ENCODE measurements around the gene C11orf98.
A peak's percentile ranks its signal among the peaks of the same experiment; 100 is the strongest.
"Not testable (repeated sequence)": the region's sequence is repeated elsewhere in the genome, so short reads cannot be mapped to it uniquely, and the experiment has no call there.

C11orf98 gene

DNA sequence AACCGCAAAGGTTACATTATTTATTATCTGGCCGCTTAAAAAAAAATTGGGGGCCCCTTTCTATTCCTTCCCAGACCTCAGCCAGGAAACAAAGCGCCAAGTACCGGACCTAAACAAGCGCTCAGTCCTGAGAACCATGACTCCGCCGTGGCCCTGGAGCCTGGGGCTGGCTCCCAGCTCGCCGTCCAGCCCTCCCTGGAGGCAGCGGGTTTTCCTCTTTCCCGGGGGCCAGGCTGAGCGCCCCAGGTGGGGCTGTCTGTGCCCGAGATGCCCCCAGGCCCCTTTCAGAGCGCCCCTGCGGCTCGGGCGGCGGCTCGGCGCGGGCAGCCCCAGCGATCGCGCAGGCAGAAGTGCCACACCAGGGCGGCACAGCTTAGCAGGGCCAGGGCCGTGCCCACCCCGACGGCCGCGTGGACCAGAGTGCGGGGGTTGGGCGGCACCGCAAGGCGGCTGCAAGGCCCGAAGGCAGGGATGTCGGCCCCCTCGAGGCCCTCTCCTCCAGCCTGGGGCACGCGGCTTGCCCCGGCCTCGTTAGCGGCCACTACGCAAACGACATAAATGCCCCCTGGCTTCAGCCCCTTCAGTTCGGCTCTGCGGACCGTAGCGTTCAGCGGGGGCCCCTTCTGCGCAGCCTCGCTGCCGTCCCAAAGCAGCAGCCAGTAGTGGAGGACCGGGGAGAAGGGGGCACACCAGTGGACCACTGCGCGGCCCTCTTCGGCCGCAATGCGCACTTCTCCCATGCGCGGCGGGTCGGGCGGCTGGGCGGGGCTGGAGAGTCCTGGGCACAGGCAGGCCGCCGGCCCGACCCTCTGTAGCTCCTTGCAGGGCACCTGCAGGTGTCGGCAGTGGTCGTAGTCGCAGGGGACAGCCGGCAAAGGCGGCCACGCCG lies 22.7 kb upstream of the C11orf98 start:
- DNase-seq: no peak

DNA sequence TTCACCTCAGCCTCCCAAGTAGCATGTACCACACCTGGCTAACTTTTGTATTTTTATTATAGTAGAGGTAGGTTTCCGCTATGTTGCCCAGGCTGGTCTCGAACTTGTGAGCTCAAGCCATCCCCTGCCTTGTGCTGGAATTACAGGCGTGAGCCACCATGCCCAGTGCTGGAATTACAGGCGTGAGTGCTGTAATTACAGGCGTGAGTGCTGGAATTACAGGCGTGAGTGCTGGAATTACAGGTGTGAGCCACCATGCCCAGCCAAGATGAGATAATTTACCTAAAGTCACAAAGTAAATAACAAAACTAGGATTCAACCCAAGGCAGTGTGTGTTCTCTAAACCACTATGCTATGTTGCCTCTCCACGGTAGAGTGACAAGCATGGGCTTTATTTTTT lies 17.5 kb upstream of the C11orf98 start:
- DNase-seq: no peak

DNA sequence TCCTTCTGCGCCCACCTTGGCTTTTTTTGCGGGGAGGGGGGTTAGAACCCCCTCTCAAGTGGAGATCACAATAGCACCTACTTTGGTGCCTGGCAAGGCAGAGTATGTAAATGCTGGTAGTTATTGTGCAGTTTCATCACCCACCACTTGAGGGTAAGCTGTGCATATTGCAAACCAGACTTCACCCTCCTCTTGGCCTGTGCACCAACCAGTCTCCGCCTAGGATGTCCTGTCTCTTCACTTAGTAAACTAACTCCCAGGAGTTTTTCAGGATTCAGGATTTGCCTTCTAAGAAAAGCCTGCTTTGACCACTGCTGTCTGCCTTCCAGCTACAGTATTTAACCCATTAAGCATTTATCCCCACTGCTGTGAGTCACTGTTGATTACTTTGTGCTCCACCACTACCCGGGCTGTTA lies 15.8 kb upstream of the C11orf98 start:
- DNase-seq: peak in 4 of 56 donors; percentile 7 to 12 (median 8)

DNA sequence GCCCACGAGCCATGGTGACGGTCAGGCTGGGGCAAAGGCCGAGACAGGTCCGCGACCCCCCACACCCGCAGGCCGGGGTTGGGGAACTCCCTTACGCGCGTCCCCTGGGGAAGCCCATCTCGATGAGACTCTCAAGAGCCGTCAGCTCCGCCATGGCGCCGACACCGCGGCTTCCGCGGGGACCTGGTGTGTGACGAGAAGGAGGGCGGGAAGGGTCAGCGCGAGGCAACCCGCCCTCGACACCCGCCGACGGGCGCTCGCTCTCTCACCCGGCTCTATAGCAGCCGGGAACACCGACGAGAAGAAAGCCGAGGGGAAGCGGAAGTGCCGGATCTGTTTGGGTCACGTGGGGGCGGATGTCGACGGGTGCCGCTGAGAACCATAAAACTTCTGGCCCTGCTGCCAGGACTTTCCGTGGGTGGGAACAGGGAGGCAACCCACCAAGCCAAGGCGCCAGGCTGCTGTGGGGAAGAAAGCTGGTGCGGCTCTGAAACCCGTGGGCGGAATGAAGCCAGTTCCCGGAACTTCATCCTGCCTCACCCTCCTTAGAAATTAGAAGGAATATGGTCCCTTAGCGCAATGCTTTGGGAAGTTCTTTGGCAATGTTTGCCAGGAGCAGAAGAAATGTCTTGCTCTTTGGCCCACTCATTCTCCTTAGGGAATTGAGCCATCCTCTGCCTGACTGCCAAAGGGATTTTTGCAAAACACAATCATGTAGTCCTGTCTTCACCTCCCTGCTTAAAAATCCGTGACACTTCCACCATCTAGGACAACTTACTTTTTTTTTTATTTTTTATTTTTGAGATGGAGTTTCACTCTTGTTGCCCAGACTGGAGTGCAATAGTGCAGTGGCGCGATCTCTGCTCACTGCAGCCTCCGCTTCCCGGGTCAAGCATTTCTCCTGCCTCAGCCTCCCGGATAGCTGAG lies 14.0 kb upstream of the C11orf98 start, which contains the start of gene UBXN1:
Gene UBXN1, minus strand, starts transcription at position 304 of the 927 bp plus-strand sequence. Its CDS starts 150 bp downstream, at position 154.
- peak; percentile 22 to 91 (median 80) for DNase-seq

DNA sequence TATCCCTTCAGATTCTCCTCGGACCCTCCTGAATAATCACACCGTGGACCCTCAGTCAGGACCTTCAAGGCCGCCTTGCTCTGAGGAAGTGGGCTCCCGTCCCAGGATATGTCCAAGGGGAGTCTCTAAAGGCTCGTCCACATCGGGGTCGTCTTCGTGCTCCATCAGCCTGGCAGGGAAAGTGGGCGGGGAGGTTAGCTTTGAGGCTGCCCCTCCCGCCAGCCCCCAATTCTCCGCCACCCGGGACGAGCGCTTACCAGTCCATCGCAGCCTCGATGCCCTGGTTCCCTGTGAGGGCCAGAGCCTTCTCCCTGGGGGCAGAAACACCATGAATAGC lies 13.4 kb upstream of the C11orf98 start:
- DNase-seq: no peak

DNA sequence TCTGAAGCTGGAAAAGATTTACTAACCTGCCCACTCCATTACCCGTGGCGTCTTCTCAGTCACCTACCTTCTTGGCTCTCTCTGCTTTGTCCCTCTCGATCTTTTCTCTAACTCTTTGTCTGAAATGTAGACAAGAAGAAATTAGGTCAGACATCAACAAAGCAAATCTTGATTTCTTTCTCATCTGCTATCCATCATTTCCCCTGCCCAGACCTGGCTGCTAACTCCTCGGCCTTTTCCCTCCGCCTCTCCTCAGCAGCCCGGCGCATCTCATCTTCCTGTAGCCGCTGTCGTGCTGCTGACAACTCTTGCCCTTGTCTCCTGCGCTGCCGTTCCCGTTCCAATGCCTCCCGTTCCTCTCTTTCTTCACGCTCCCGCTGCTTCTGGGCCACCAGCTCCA lies 12.7 kb upstream of the C11orf98 start:
- DNase-seq: no peak

DNA sequence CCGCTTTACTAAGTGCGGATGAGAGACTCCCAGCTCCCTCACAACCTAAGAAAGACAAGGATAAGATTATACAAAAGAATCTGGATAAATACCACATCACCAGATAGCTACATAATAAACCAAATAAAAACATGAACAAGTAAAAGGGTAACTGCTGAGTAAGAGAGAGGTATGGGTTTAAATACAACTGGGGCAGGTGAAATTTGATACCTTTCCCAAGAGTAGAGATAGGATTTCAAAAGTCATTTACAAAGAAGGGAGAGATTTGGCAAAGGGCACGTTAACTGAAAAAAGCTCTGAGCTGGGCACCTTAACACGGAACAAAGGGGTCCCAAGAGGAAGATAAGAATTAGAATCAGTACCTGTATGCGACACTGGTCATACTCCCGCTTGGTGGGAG lies 12.1 kb upstream of the C11orf98 start:
- no peak for DNase-seq

DNA sequence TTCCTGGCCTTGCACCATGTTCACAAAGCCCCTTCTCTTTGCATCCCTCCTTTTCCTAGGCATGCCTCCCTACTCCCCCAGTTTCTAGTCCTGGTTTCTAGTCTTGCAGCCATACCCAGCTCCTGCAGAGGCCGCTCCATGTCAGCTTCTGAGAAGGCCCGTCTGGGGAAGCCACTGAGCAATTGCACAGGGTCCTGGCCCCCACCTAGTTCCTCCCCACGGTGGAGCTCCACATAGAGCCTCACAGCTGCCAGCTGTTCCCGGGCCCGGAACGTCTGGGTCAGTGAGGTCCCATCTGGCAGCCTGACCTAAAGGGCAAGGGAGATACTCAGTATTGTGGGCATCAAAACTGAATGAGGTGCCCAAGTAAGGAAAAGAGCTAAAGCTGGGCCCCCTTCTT lies 11.7 kb upstream of the C11orf98 start:
- no peak for DNase-seq

DNA sequence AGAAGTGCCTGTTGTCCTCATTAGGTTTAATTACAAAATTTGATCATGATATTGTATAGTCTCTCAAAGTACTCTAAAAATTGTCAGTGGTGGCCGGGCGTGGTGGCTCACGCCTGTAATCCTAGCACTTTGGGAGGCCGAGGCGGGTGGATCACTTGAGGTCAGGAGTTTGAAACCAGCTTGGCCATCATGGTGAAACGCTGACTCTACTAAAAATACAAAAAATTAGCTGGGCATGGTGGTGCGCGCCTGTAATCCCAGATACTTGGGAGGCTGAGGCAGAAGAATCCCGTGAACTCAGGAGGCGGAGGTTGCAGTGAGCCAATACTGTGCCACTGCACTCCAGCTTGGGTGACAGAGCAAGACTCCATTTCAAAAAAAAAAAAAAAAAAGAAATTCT lies 10.4 kb upstream of the C11orf98 start:
- DNase-seq: not testable (repeated sequence)

DNA sequence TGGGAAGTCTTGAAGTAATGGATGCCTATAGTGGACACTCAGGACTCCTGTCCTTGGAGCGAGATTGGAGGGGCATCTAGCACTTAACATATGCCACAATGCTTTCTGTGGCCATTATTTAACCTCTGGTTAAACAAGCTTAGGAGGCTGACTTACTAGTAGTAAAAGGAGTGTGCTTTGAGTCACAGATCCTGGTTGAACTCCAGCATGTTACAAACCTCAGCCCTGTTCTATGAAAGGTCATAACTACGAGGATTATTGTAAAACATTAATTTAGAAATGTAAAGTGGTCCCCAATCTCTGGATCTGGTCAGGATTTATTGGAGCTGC lies 8.2 kb upstream of the C11orf98 start:
- DNase-seq: no peak

DNA sequence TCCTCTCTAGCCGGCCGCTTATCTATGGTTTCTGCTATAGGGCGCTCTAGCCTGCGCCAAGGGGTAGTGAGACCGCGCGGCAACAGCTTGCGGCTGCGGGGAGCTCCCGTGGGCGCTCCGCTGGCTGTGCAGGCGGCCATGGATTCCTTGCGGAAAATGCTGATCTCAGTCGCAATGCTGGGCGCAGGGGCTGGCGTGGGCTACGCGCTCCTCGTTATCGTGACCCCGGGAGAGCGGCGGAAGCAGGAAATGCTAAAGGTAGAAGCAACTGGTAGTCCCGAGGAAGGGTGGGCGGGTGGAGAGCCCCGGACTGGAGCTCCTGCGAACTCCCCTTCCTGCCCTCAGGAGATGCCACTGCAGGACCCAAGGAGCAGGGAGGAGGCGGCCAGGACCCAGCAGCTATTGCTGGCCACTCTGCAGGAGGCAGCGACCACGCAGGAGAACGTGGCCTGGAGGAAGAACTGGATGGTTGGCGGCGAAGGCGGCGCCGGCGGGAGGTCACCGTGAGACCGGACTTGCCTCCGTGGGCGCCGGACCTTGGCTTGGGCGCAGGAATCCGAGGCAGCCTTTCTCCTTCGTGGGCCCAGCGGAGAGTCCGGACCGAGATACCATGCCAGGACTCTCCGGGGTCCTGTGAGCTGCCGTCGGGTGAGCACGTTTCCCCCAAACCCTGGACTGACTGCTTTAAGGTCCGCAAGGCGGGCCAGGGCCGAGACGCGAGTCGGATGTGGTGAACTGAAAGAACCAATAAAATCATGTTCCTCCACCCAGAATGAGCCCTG lies 6.8 kb upstream of the C11orf98 start, which contains the start of the genes LBHD1 and UQCC3:
Gene LBHD1, minus strand, starts transcription at position 660 of the 782 bp plus-strand sequence. CDS start 2,236 bp downstream, outside the sequence.
Gene UQCC3, plus strand, starts transcription at position 66 of the 782 bp plus-strand sequence. Its CDS starts 73 bp downstream, at position 139.
- peak in 55 of 56 donors; percentile 27 to 88 (median 72) for DNase-seq

DNA sequence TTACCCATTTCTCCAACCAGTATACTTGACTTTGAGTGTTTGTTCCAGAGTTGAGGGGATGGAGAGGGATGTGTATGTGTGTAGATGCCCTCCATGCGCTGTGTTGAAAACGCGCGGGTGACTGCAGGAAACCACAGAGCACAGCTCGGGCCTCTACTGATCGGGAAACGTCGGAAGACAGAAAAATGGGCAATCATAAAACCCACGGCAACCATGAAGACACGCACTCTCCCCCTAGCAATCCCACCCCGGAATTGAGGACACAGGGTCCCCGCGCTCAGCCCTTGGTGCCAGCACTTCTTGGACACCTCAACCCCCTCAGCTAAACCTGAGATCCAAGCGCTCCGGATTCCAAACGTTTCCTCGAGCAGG lies 6.2 kb upstream of the C11orf98 start:
- DNase-seq: no peak

DNA sequence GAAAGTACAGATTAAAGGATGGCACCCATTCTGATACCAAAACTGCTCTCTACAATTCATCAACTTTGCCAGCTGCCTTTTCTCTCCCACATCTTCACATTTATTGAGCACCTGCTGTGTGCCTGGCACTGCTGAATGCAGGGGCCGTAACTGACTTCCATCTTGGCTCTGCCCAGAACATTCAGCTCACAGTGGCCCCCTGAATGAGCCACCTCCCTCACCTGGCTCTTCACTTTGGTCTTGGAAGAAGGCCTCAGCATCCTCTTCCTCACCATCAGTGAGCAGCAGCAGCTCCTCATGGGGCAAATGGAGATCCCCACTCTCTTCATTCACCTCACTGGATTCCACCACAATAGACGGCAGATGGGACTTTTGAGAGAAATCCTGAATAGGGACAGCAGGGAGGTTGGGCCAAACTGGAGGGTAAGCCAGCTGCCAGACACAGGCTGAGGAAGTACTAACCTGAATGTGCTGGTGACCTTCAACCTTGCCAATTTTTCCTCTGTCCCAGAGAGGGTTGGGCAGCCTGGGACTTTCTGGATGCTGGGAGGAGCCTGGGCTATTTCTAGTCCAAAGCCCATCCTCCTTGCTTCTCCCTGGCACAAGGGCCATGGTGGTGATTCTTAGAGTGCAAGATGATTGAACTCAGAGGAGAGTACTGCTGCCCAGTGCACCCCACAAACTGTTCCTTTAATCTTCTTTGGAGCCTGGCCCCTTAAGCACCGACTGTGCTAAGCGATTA lies 4.6 kb upstream of the C11orf98 start:
- DNase-seq: no peak

DNA sequence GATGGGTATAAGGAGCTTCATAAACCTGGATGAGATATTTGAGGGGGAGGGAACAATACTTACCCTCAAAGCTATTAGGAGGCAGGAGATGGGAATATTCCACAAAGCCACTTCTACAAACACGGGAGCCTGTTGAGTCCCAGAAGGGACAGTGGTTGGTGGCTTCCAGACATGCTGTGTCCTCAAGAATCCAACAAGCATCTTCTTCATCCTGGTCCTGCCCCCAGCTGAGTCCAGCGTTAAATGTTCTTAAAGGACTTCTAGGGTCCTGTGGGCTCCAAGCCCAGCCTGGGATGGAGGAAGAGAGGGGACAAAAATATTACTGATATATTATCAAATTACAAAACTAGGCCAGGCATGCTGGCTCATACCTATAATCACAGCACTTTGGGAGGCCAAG lies 2.5 kb upstream of the C11orf98 start:
- DNase-seq: no peak

DNA sequence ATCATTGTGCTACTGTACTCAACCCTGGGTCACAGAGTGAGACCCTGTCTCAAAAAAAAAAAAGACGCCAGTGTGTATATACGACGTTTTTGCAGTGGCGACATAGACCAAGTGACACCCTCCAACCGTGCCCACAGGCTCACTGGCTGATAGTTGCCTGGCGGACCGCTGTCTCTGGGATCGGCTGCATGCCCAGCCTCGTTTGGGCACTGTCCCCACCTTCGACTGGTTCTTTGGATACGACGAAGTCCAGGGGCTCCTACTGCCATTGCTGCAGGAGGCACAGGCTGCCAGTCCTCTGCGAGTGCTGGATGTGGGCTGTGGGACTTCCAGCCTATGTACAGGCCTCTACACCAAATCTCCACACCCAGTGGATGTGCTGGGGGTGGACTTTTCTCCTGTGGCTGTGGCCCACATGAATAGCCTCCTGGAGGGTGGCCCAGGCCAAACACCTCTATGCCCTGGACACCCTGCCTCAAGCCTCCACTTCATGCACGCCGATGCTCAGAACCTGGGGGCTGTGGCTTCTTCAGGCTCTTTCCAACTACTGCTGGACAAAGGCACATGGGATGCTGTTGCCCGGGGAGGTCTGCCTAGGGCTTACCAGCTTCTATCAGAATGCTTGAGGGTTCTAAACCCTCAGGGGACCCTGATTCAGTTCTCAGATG lies 1.4 kb upstream of the C11orf98 start:
- DNase-seq: no peak

DNA sequence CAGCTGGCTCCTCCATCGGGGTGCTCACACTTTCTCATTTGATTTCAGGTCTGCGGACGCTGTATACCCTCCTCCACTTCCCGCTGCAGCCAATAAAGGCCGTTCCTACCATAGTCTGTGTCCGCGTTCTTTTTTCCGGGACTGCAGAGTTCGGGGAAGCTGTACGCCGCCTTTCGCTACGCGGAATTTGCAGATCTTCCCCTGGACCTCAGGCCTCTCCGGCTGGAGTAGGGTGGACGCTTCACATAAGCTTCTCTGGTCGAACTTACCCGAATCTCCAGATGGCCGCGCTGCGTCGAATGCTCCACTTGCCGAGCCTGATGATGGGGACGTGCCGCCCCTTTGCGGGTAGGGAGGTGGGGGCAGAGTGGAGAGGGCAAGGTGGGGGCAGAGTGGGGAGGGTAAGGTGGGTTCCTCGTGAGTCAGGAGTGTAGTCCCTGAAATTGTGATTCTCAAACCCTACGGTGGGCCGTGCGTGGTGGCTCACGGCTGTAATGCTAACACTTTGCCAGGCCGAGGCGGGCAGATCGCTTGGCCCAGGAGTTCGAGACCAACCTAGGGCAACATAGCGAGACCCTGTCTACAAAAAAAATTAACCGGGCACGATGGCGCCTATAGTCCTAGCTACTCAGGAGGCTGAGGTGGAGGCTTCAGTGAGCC lies 719 bp upstream of the C11orf98 start:
- DNase-seq: peak in 26 of 56 donors; percentile 20 to 71 (median 53)

DNA sequence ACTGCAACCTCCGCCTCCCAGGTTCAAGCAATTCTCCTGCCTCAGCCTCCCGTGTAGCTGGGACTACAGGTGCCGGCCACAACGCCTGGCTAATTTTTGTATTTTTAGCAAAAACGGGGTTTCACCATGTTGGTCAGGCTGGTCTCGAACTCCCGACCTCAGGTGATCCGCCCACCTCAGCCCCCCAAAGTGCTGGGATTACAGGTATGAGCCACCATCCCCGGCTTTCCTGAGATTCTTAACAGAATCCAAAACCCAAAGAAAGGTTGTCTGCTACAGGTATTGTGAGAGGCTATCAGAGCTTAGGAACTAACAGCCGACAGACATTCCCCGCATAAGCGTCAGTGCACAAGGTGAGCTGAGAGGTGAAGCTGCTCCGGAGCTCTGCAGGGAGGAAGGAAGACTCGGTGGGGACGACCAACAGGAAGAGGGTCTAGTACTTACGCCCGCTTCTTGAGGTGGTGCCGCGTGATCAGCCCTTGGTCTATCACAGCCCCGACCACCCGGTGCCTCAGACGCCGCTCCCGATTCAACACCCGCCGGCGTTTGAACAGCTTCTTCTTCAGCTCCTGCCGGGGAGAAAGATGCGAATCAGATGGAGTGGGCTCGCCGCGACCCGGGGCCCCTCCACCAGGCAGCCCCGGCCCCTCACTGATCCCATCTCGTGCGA lies 470 bp downstream of the C11orf98 start:
- DNase-seq: peak in 9 of 56 donors; percentile 40 to 72 (median 57)

DNA sequence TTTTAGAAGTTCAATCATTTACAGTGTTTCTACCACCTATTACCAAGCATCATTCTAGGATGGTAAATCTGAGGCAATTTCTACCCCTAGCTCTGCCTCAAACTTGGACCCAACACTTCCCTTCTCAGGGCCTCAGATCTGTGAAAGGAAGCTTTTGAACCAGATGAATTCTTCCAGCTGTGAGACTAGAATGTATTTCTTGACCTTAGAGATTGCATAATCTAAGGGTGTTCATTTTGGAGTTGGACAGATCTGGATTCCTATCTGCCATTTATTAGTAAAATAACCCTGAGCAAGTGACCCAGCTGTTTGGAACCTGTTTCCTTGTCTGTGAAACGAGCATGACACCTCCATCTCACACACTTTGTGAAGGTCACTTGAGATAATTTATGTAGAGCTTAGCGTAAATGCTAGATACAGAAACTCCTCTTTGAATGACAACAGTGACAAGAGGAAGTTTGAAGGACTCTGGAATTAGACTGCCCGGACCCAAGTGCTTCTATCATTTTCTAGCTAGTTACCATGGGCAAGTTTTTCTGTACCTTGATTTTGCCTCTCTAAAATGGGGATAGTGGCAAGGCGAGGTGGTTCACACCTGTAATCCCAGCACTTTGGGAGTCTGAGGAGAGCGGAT lies 8.1 kb downstream of the C11orf98 start:
- DNase-seq: no peak

All from amygdala (tissue), 56 donors.